Activated CD8-positive, alpha-beta memory T cell treated with anti-CD3 and anti-CD28 coated beads for 48 hours (primary cell): Measurements from ENCODE around the gene PDIA6.
"Not testable (repeated sequence)": the region's sequence is repeated elsewhere in the genome, so short reads cannot be mapped to it uniquely, and the experiment has no call there.

Experiments
- DNase-seq, 3 experiments: peaks; one replicate each; pipeline ENCODE4 v3.0.0-alpha.2; 2020; ENCODE audit warnings: low read depth in 2 of 3, low spot score in 2 of 3

Gene PDIA6

DNA sequence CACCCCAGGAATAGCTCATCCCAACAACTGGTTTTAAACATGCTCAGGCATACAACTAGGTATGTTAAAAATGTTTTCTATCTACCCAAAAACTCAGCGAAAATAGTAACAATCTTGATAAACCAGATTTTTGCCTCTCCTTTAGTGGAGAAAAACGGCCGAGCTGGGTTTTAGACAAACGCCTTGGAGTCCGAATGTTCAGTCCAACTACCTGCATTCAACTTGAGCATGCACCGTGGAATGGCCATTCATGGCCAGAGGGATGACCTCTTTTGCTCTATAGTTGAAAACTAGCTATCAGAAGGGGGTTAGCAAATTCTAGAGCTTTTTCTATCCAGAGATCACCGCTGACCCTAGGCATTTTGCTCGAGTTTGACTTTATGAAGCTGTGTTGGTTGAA is 30.8 kb downstream of the PDIA6 start:
- DNase-seq, result no peak

GRCh38 chr2:10780821-10781220 is 31.8 kb downstream of the PDIA6 start:
- not testable (repeated sequence) for DNase-seq

DNA sequence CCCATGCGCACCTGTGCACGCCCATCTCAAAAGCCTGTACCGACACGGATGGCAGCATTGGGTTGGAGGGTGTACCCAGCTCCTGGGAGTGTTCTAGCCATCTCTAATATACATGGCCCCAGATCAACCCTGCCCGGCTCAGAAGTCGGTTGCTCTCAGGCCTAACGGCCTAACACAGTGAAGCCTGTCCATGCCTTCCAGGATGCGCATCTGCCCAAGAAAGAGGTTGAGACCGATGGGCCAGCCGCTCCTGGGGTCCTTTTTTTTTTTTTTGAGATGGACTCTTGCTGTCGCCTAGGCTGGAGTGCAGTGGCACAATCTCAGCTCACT is 32.1 kb downstream of the PDIA6 start:
- no peak for DNase-seq

- no peak for DNase-seq
Observed at GRCh38 chr2:10779776-10780490, 32.7 kb downstream of the PDIA6 start.

- DNase-seq, result no peak
Observed at GRCh38 chr2:10778724-10779115, 33.9 kb downstream of the PDIA6 start.

DNA sequence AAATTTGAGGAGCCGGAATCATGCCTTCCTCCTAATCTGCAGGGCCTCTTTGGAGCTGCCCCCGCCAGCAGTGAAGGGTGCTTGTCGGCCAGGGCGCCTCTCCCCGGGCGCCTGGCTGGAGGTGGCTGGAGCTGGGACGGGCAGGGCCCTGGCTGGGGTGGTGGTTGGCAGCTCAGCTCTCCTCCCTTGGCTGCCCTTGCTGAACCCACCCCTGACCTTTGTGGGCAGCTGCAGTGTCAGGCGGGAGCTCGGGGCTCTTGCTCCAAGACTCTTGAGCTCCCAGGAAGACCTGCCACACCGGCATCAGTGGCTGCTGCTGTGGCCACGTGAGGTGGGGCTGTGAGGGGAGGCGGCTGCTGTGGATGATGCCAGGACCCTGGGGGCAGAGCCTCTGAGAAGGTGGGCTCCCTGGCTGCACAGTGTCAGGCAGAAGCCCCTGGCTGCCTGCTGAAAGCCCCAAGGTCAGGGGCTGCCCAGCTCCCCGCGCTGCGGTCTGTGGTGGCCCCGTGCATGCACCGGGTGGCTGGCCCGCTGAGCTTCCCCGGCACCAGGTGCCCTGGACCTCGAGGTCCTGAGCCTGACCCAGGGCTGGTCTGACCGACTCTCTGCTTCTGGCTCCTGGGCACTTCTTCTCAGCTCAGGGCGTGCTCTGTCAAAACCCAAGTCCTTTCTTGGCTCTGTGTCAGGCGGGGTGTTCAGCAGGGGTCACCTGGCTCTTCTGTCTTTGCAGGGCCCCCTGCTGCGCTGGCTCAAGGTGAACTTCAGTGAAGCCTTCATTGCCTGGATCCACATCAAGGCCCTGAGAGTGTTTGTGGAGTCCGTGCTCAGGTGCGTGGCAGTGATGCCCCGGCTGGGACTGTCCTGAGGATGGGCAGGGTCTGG is 34.5 kb downstream of the PDIA6 start:
- DNase-seq, result no peak

DNA sequence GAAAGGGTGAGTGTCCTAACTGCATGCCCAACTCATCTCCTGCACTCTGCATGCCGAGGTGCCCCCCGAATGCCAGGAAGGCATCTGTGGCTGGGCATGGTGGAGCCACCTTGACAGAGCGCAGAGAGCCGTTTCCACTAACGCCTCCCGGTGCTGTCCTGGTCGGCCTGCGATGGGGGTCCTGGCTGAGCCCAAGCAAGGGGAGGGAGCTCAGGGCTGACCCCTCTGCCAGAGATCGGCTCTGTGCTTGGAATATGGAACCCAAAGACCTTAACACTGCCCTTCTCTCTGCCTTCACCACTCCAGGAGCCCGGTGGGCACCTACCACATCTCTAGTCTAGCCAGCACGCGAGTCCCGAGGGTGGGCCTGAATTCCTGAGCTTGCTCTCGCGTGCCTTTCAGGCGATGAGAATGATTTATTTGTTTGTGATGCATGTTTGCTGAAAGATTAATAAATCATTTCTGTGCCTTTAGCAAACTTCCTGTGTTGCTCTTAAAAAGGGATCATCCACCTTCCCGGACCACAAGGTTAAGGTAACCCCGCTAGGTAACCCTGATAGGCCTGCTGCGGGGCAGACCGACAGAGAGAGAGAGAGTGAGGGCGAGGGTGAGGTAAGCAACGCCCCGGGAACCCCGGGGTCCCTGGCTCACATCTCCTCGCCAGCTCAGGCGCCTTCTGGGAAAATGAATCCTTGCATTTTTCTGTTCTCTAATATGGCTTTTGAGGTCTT is 35.3 kb downstream of the PDIA6 start:
- no peak for DNase-seq

DNA sequence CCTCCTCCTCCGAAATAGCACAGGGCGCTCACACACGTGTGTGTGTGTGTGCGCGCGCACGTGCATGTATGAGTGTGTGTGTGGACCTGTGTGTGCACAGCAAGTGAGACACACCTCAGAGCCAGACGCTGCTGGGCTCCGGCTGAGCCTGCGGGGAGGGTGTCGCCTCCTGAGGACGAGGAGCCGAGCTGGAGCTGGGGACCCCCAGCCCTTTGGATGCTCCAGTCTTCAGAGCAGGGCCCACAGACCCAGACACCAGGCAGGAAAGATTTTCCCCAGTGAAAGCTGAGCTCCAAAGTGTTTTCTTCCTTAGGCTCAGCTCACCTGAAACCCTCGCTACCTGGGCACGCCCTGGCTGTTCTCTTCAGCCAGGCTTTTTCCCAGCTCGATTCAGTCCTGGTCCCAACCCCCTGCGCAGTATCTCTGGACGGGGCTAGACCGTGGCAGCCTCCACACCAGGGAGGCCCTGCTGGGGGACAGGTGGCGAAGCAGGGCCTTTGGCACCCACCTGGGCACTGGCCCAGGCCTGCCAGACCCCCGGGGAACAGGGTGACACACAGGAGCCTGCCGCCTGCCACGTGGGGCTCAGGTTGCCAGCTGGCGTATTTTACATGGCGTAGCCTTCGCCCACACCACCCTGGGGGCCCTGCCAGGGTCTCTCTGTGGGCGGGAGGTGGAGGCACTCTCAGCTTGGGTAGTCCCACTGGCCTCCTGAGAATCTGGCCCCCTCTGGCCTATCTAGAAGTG is 36.2 kb downstream of the PDIA6 start:
- no peak for DNase-seq

- DNase-seq, result no peak
Observed at GRCh38 chr2:10775831-10776230, 36.8 kb downstream of the PDIA6 start.

DNA sequence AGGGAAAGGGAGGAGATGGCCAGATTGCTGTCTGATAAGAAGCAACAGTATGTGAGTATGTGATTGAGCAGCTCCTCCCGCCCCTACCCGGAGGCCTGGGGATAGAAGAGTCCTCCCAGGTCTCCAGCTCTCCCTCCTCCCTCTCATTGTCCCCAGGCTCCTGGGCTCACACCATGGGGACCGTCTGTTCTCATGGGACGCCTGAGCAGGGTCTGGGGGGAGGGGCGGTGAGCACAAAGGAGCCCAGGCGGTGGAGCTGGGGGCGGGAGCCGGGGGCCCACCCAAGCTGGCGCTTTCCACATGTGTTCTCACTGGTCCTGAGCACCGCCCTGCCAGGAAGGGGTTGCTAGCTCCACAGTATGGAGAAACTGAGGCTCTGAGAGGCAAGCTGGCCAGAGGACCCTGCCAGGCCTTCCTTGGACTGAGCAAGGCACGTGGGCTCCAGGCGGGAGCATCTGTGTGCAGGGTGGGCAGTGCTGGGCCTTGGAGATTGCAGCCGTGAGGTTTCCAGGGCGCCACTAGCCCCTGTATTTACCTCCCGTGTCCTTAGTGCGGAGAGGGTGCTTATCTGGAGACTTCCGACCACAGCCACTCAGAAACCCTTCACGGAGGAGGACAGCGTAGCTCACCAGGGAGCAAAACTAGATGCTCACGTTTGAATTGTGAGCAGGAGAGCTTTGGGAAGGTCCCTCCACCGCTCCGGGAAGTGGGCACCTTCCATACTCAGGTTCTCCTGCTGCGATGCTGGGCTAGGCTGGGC is 37.4 kb downstream of the PDIA6 start:
- DNase-seq, result no peak

DNA sequence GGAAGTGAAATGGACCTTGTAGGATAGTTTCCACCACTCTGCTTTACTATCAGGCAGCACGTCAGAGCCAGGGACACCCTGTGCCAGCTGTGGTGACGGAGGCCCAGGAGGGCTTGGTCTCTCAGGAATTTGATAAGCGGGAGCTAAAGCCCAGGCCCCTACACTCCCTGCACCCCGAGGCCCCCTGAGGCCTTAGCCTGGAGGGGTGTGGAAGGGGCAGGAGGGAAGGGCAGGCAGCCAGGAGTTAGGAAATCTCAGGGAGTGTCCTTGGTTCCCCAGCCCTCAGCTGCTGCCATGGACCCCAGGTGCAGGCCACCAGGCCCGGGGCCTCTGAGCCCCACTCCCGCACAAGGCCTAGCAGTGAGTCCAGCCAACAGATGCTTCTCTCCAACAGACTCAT is 38.2 kb downstream of the PDIA6 start:
- DNase-seq, result no peak

DNA sequence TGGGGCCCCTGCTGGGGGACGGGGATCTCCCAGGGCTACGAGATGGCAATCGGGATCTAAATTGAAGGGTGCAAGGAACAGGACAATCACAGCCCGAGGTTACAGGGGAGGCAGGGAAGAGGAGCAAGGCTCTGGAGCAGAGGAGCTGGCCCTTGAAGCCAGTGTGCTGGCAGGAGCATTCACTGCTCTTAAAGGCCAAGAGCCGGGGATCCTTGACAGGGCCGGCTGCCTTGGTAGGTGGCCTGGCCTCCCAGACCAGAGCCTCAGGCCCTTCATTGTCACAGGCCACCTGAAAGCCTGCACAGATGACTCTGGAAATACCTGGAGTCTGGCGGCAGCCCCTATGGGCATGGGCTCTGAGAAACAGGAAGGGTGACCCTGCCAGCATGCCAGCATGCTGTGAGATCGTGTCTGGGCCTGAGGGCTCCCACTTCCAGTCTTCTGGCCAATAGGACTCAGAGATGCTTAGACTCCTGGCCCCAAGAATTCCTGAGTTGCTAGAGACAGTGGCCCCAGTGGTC is 38.7 kb downstream of the PDIA6 start:
- DNase-seq, result no peak

DNA sequence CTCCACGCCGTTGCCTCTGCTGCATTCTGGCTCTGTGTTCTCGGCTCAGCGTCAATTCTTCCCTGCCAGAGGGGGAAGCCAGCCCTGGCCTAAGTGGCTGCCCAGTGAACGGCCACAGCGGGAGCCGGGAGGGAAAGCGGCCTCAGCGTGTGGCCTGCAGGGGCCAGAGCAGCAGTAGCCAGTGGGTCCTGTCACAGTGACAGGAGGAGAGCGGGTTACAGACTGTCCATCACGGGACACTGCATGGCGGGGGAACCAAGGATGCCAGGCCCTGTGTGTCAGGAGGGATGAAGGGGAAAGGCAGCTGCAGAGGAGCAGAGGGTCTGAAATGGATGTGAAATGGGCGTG is 39.7 kb downstream of the PDIA6 start:
- no peak for DNase-seq

GRCh38 chr2:10772201-10772867 is 40.3 kb downstream of the PDIA6 start:
- DNase-seq, result no peak

- DNase-seq, result no peak
Observed at GRCh38 chr2:10771786-10772185, 40.8 kb downstream of the PDIA6 start.

- DNase-seq, result no peak
Observed at GRCh38 chr2:10770956-10771750, 41.4 kb downstream of the PDIA6 start.

DNA sequence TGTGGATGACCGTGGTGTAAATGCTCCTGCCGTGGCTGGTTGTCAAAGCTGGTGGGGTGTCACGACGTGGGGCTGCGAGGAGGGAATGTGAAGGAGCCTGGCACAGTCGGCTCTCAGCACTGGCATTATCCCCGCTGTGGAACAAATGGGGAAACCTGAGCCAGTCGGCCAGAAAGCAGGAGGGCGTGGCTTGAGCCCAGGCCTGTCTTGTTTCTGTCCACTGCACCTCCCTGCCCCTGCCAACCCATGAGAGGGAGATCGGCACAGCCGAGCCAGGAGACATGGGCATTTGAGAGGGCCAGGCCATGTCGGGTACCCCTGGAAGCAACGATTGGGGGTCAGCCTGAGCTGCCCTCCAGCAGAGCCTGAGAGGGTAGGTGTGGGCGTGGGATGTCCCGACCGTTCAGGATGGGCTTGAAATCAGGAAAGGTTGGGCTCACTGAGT is 44.5 kb downstream of the PDIA6 start:
- DNase-seq, result no peak

- no peak for DNase-seq
Observed at GRCh38 chr2:10765914-10766313, 46.7 kb downstream of the PDIA6 start.

- DNase-seq, result no peak
Observed at GRCh38 chr2:10765461-10765860, 47.1 kb downstream of the PDIA6 start.
